Neuron (in vitro differentiated cells): ENCODE measurements around the gene RASGRF2.
"Not testable (repeated sequence)": the region's sequence is repeated elsewhere in the genome, so short reads cannot be mapped to it uniquely, and the experiment has no call there.

Experiments used
- H2AFZ ChIP-seq: one replicate; pipeline ENCODE4 v1.6.1; 2013; ENCODE audit warnings: low read depth, mild to moderate bottlenecking, inconsistent platforms, low read length, moderate library complexity
- H3K27me3 ChIP-seq: one replicate; pipeline ENCODE4 v1.6.1; 2013; ENCODE audit warnings: low read length; ENCODE audit not compliant: insufficient read depth
- H3K36me3 ChIP-seq: one replicate; pipeline ENCODE4 v1.6.1; 2013; ENCODE audit warnings: low read length; ENCODE audit not compliant: insufficient read depth
- H3K4me1 ChIP-seq: one replicate; pipeline ENCODE4 v1.6.1; 2013; ENCODE audit warnings: low read length; ENCODE audit not compliant: insufficient read depth
- H3K4me3 ChIP-seq: 2 replicates; pipeline ENCODE4 v1.5.1; 2013; ENCODE audit warnings: mild to moderate bottlenecking, low read length, moderate library complexity
- H3K9me3 ChIP-seq: one replicate; pipeline ENCODE4 v1.6.1; 2013; ENCODE audit warnings: low read length

The RASGRF2 gene

GRCh38 chr5:81005708-81006107 lies 45.5 kb downstream of the RASGRF2 start:
- no peaks in the 10 kb centered on the region for H3K9me3 ChIP-seq
- H3K36me3 ChIP-seq, result no peaks in the 10 kb centered on the region
- no peak overlapping the region for H3K4me3 ChIP-seq
- no peaks in the 10 kb centered on the region for H3K4me1 ChIP-seq
- no peak overlapping the region for H2AFZ ChIP-seq
- no peaks in the 10 kb centered on the region for H3K27me3 ChIP-seq

GRCh38 chr5:81006231-81006630 lies 46.1 kb downstream of the RASGRF2 start:
- Histone ChIP-seq H3K4me3 (no peak overlapping the region), H3K36me3 (no peaks in the 10 kb centered on the region), H3K27me3 (no peaks in the 10 kb centered on the region), H3K4me1 (no peaks in the 10 kb centered on the region), H3K9me3 (no peaks in the 10 kb centered on the region), H2AFZ (no peak overlapping the region)

- no peak overlapping the region for H3K4me3 ChIP-seq
- no peaks in the 10 kb centered on the region for H3K36me3 ChIP-seq
- no peaks in the 10 kb centered on the region for H3K9me3 ChIP-seq
- H2AFZ ChIP-seq, result no peak overlapping the region
- H3K4me1 ChIP-seq, result no peaks in the 10 kb centered on the region
- no peaks in the 10 kb centered on the region for H3K27me3 ChIP-seq
These were observed 46.9 kb downstream of the RASGRF2 start for GRCh38 chr5:81006947-81007636.

- Histone ChIP-seq H3K4me3 (no peak overlapping the region), H3K36me3 (no peaks in the 10 kb centered on the region), H3K27me3 (no peaks in the 10 kb centered on the region), H2AFZ (no peak overlapping the region), H3K4me1 (no peaks in the 10 kb centered on the region), H3K9me3 (no peaks in the 10 kb centered on the region)
These were observed 47.5 kb downstream of the RASGRF2 start for GRCh38 chr5:81007637-81008027.

- Histone ChIP-seq H2AFZ (no peak overlapping the region), H3K4me3 (no peak overlapping the region)
These were observed 50.4 kb downstream of the RASGRF2 start for GRCh38 chr5:81010336-81011169.

GRCh38 chr5:81014348-81014747 lies 54.2 kb downstream of the RASGRF2 start:
- no peaks in the 10 kb centered on the region for H3K9me3 ChIP-seq
- no peak overlapping the region for H3K4me3 ChIP-seq
- H3K4me1 ChIP-seq, result no peaks in the 10 kb centered on the region
- H2AFZ ChIP-seq, result no peak overlapping the region
- no peaks in the 10 kb centered on the region for H3K27me3 ChIP-seq
- H3K36me3 ChIP-seq, result no peaks in the 10 kb centered on the region

More at GRCh38 chr5:81010336-81011169, 50.4 kb downstream of the RASGRF2 start:
- Histone ChIP-seq H3K36me3 (no peaks in the 10 kb centered on the region), H3K27me3 (no peaks in the 10 kb centered on the region), H3K4me1 (no peaks in the 10 kb centered on the region), H3K9me3 (no peaks in the 10 kb centered on the region)

GRCh38 chr5:81016116-81016515 lies 56.0 kb downstream of the RASGRF2 start:
- H3K4me3 ChIP-seq, result no peak overlapping the region
- no peaks in the 10 kb centered on the region for H3K4me1 ChIP-seq
- no peaks in the 10 kb centered on the region for H3K9me3 ChIP-seq
- H2AFZ ChIP-seq, result no peak overlapping the region
- H3K36me3 ChIP-seq, result no peaks in the 10 kb centered on the region
- H3K27me3 ChIP-seq, result no peaks in the 10 kb centered on the region

- no peaks in the 10 kb centered on the region for H3K36me3 ChIP-seq
- H3K27me3 ChIP-seq, result no peaks in the 10 kb centered on the region
- no peak overlapping the region for H3K4me3 ChIP-seq
- H3K9me3 ChIP-seq, result no peaks in the 10 kb centered on the region
- H3K4me1 ChIP-seq, result no peaks in the 10 kb centered on the region
- H2AFZ ChIP-seq, result no peak overlapping the region
These were observed 57.2 kb downstream of the RASGRF2 start for GRCh38 chr5:81017320-81017719.

GRCh38 chr5:81018608-81019007 lies 58.4 kb downstream of the RASGRF2 start:
- H3K4me3 ChIP-seq, H3K36me3 ChIP-seq, H3K9me3 ChIP-seq, H3K27me3 ChIP-seq, H2AFZ ChIP-seq, H3K4me1 ChIP-seq: not testable (repeated sequence)

GRCh38 chr5:81019748-81020147 lies 59.6 kb downstream of the RASGRF2 start:
- Histone ChIP-seq H3K27me3 (no peaks in the 10 kb centered on the region), H3K4me1 (no peaks in the 10 kb centered on the region), H2AFZ (no peak overlapping the region), H3K36me3 (no peaks in the 10 kb centered on the region), H3K4me3 (no peak overlapping the region), H3K9me3 (no peaks in the 10 kb centered on the region)

GRCh38 chr5:81020478-81021167 lies 60.5 kb downstream of the RASGRF2 start:
- Histone ChIP-seq H3K4me3 (no peak overlapping the region), H3K36me3 (no peaks in the 10 kb centered on the region)

GRCh38 chr5:81021486-81021885 lies 61.3 kb downstream of the RASGRF2 start:
- H3K4me1 ChIP-seq, result no peaks in the 10 kb centered on the region
- H3K27me3 ChIP-seq, result no peaks in the 10 kb centered on the region
- H3K36me3 ChIP-seq, result no peaks in the 10 kb centered on the region
- no peak overlapping the region for H3K4me3 ChIP-seq
- no peak overlapping the region for H2AFZ ChIP-seq
- no peaks in the 10 kb centered on the region for H3K9me3 ChIP-seq

More at GRCh38 chr5:81020478-81021167, 60.5 kb downstream of the RASGRF2 start:
- H3K9me3 ChIP-seq, result no peaks in the 10 kb centered on the region
- no peaks in the 10 kb centered on the region for H3K4me1 ChIP-seq
- H3K27me3 ChIP-seq, result no peaks in the 10 kb centered on the region
- no peak overlapping the region for H2AFZ ChIP-seq
